Large intestine (tissue), 1 donor: ENCODE measurements around the gene TNFRSF8. TPM values are rescaled to one million over a fixed set of nuclear protein-coding genes. Genes with fewer than 3 reads are reported as not detected.

ENCODE experiments used
- polyA plus RNA-seq: library from polyadenylated mRNA; unstranded; fragments of 120-200 nt; gene quantifications from one replicate; pipeline ENCODE4 v1.2.1, GENCODE V29; 2013

Gene TNFRSF8
- polyA plus RNA-seq, 1 donor: 0.25 TPM

Other genes starting within 250 kb of the TNFRSF8 start
- 1.8 TPM for gene NPPA, start 215.5 kb upstream of the TNFRSF8 start, polyA plus RNA-seq
- gene NPPB, start 204.4 kb upstream of the TNFRSF8 start, polyA plus RNA-seq: not detected
- 95.0 TPM for gene KIAA2013, start 136.9 kb upstream of the TNFRSF8 start, polyA plus RNA-seq
- 69.0 TPM for gene PLOD1, start 128.6 kb upstream of the TNFRSF8 start, polyA plus RNA-seq
- gene MFN2, start 82.9 kb upstream of the TNFRSF8 start, polyA plus RNA-seq: 72.6 TPM
- gene MIIP, start 43.8 kb upstream of the TNFRSF8 start, polyA plus RNA-seq: 27.1 TPM
- gene TNFRSF1B, start 103.7 kb downstream of the TNFRSF8 start, polyA plus RNA-seq: 16.3 TPM
- gene VPS13D, start 166.7 kb downstream of the TNFRSF8 start, polyA plus RNA-seq: 20.7 TPM